Spleen (tissue), 11 donors: ENCODE results near the gene ELOVL2. TPM values are rescaled to one million over a fixed set of nuclear protein-coding genes. Genes with fewer than 3 reads are reported as not detected.

Source experiments
- DNase-seq: peaks from one replicate; pipeline ENCODE4 v3.0.0-alpha.2; 2020
- H3K27ac ChIP-seq, 8 donors: fragments of 200-600 bp; sonication (generic) in 7 of 8; 1 replicate in 4 of 8; 2 replicates in 4 of 8; pipeline versions ENCODE4 v1.5.0 to v1.8.0; 2016 to 2021; ENCODE audit warnings: inconsistent platforms in 4 of 8, mild to moderate bottlenecking in 4 of 8, moderate library complexity in 1 of 8
- H3K27me3 ChIP-seq, 7 donors: fragments of 200-600 bp; sonication (generic) in 6 of 7; replicated peaks in 1 of 7; 1 replicate in 4 of 7; 2 replicates in 3 of 7; pipeline versions ENCODE4 v1.5.0 to v1.8.0; 2016 to 2021; ENCODE audit warnings: inconsistent platforms in 3 of 7, mild to moderate bottlenecking in 1 of 7
- H3K36me3 ChIP-seq, 6 donors: fragments of 200-600 bp; sonication (generic) in 5 of 6; 1 replicate in 4 of 6; 2 replicates in 2 of 6; pipeline versions ENCODE4 v1.5.0 to v1.8.0; 2016 to 2021; ENCODE audit warnings: inconsistent platforms in 2 of 6
- H3K4me1 ChIP-seq, 6 donors: fragments of 200-600 bp; sonication (generic) in 5 of 6; 1 replicate in 3 of 6; 2 replicates in 3 of 6; pipeline versions ENCODE4 v1.5.0 to v1.8.0; 2016 to 2021; ENCODE audit warnings: inconsistent platforms in 3 of 6
- H3K4me3 ChIP-seq, 8 donors: fragments of 200-600 bp; sonication (generic) in 7 of 8; 1 replicate in 4 of 8; 2 replicates in 4 of 8; pipeline versions ENCODE4 v1.5.0 to v1.8.0; 2016 to 2021; ENCODE audit warnings: inconsistent platforms in 4 of 8, mild to moderate bottlenecking in 4 of 8, moderate library complexity in 2 of 8
- H3K9me3 ChIP-seq, 8 donors: fragments of 200-600 bp; sonication (generic) in 7 of 8; 1 replicate in 4 of 8; 2 replicates in 4 of 8; pipeline versions ENCODE4 v1.5.0 to v1.8.0; 2016 to 2021; ENCODE audit warnings: inconsistent platforms in 4 of 8
- CTCF ChIP-seq, 11 experiments: fragments of 200-600 bp in 7 of 11; fragments of 450-650 bp in 4 of 11; sonication (generic) in 4 of 11; IDR thresholded peaks in 8 of 11; conservative IDR thresholded peaks in 3 of 11; 1 replicate in 7 of 11; 2 replicates in 4 of 11; pipeline versions ENCODE4 v1.4.0 to v1.8.0; 2016 to 2021; ENCODE audit warnings: antibody characterized with exemption in 11 of 11, inconsistent platforms in 4 of 11, mild to moderate bottlenecking in 1 of 11
- POLR2A ChIP-seq, 3 donors: fragments of 450-650 bp; IDR thresholded peaks; one replicate each; pipeline ENCODE4 v1.5.1; 2017; ENCODE audit warnings: antibody characterized with exemption in 3 of 3, mild to moderate bottlenecking in 1 of 3
- POLR2AphosphoS5 ChIP-seq, 3 donors: sonication (generic); formaldehyde crosslinking; IDR thresholded peaks; one replicate each; pipeline ENCODE4 v1.5.1; 2017; ENCODE audit warnings: antibody characterized with exemption in 3 of 3
- WGBS, 5 donors: extraction: QIAGEN DNeasy Blood & Tissue Kit in 3 of 5; methylation state at CpG; one replicate each; pipeline versions ENCODE4 v1.1.5 to v1.1.7; 2013 to 2018; 5-methylcytosine and 5-hydroxymethylcytosine counted together
- intact Hi-C: fragments of 100-400 bp; cut with DNase I; formaldehyde crosslinking; loops from one replicate; pipeline ENCODE4 v1.15.0; 2023; ENCODE audit warnings: low total_unique reads
- polyA plus RNA-seq, 3 donors: library from polyadenylated mRNA; stranded (reverse); fragments of 200-250 nt; gene quantifications; one replicate each; pipeline ENCODE4 v1.2.1, GENCODE V29; 2013
- total RNA-seq, 7 donors: library from RNA; depleted of rRNA in 3 of 7; stranded (reverse); fragments of >200 nt in 3 of 7; fragmentation: NEBNext Ultra II Directional in 4 of 7; extraction: Animal tissue kit (Norgen Biotek cat#: 25700) in 4 of 7; gene quantifications; one replicate each; pipeline versions ENCODE4 v1.1.0 to v1.2.1, GENCODE V29; 2016 to 2021
- donor health status: healthy with polysubstance abuse.
- donor health status: DM: no; HTN: no; CAD: no; lungs with moderate emphysema.
- donor health status: DM: no; HTN: no; CAD: no.
- donor health status: Bipolar disorder and iron deficiency.
- donor health status: healthy.
- donor health status: DM: no; HTN: no; CAD: no.
- donor health status: DM: yes; HTN: yes; CAD: no.

ELOVL2 gene
- total and polyA plus RNA-seq, 10 donors: 0.03 to 0.08 (median 0.04) TPM; not detected in 7

DNA sequence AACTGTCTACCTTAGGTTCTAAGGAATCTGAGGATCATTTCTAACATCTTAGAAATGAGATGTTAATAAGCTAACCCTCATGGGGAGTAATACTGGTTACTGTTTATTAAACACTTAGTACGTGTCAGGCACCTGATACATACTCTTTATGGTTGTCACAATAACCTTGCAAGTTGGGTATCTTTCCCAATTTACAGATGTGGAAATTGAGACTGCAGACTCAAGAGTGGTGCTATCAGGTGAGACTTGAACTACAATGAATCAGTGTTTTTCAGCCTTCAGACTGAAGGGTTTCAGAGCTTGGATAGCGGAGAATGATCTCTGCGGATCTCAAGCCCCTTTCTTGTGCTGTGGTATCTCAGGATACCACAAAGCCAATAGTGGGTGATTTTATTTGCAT lies 27.0 kb downstream of the ELOVL2 start:
- no peak overlapping the region for H3K27ac ChIP-seq
- intact Hi-C loops: no loop called here
- H3K9me3 ChIP-seq: no peaks in the 10 kb centered on the region
- no peak for TF ChIP-seq POLR2AphosphoS5 (IDR thresholded peaks at IDR 0.05)
- TF ChIP-seq CTCF (IDR thresholded peaks at IDR 0.05 in 8 of 11, conservative IDR thresholded peaks at IDR 0.05 in 3 of 11): no peak
- no peak for TF ChIP-seq POLR2A (IDR thresholded peaks at IDR 0.05)
- no peak for DNase-seq
- H3K4me1 ChIP-seq: no peaks in the 10 kb centered on the region
- no peak overlapping the region for H3K4me3 ChIP-seq
- no peaks in the 10 kb centered on the region for H3K36me3 ChIP-seq
- H3K27me3 ChIP-seq: peaks cover 0 to 54% (median 0%) of the 10 kb centered on the region in 7 donors
- 89 to 96% (median 92%) methylated on average over 3 of the region's 3 CpGs for WGBS, 5 donors

GRCh38 chr6:11016452-11016851 lies 27.7 kb downstream of the ELOVL2 start:
- Histone ChIP-seq H3K27me3 (peaks cover 0 to 52% (median 0%) of the 10 kb centered on the region in 7 donors), H3K27ac (no peak overlapping the region), H3K4me1 (no peaks in the 10 kb centered on the region), H3K4me3 (no peak overlapping the region), H3K36me3 (no peaks in the 10 kb centered on the region), H3K9me3 (no peaks in the 10 kb centered on the region)
- intact Hi-C loops: no loop called here
- DNase-seq: no peak
- 26 to 71% (median 69%) methylated on average over 1 of the region's 1 CpG for WGBS, 5 donors
- TF ChIP-seq POLR2AphosphoS5 (IDR thresholded peaks at IDR 0.05) (no peak), POLR2A (IDR thresholded peaks at IDR 0.05) (no peak), CTCF (IDR thresholded peaks at IDR 0.05 in 8 of 11, conservative IDR thresholded peaks at IDR 0.05 in 3 of 11) (no peak)

GRCh38 chr6:11015102-11015501 lies 29.0 kb downstream of the ELOVL2 start:
- H3K27me3 ChIP-seq: peaks cover 0 to 56% (median 0%) of the 10 kb centered on the region in 7 donors
- H3K36me3 ChIP-seq: no peaks in the 10 kb centered on the region
- no peak for TF ChIP-seq CTCF (IDR thresholded peaks at IDR 0.05 in 8 of 11, conservative IDR thresholded peaks at IDR 0.05 in 3 of 11)
- no peak for TF ChIP-seq POLR2AphosphoS5 (IDR thresholded peaks at IDR 0.05)
- TF ChIP-seq POLR2A (IDR thresholded peaks at IDR 0.05): no peak
- H3K4me1 ChIP-seq: no peaks in the 10 kb centered on the region
- H3K4me3 ChIP-seq: no peak overlapping the region
- intact Hi-C loops: no loop called here
- no peak for DNase-seq
- no peak overlapping the region for H3K27ac ChIP-seq
- H3K9me3 ChIP-seq: no peaks in the 10 kb centered on the region

DNA sequence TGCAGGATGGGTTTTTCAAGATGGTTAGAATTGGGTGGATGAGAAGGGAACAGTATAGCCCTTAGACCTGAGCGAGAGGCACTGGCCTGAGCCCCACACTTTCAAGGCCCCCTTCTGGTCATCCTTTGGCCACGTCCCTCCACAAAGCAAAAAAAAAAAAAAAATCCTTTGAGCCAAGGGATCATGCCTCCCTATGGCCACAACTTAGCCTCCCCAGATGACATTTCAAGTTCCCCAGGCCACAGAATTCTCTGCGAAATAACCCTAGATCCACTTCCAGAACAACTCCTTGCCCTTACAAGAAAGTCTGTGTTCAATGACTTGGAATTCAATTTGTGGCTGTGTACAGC lies 30.4 kb downstream of the ELOVL2 start:
- H3K36me3 ChIP-seq: no peaks in the 10 kb centered on the region
- 71 to 89% (median 79%) methylated on average over 3 of the region's 3 CpGs for WGBS, 5 donors
- intact Hi-C loops: no loop called here
- no peak overlapping the region for H3K27ac ChIP-seq
- peaks cover 0 to 60% (median 0%) of the 10 kb centered on the region in 7 donors for H3K27me3 ChIP-seq
- H3K4me1 ChIP-seq: no peaks in the 10 kb centered on the region
- no peaks in the 10 kb centered on the region for H3K9me3 ChIP-seq
- no peak for DNase-seq
- H3K4me3 ChIP-seq: no peak overlapping the region
- TF ChIP-seq CTCF (IDR thresholded peaks at IDR 0.05 in 8 of 11, conservative IDR thresholded peaks at IDR 0.05 in 3 of 11) (no peak), POLR2AphosphoS5 (IDR thresholded peaks at IDR 0.05) (no peak)
